Measurements from ENCODE around the gene SCAMP4. TPM values are rescaled to one million over a fixed set of nuclear protein-coding genes. Genes with fewer than 3 reads are reported as not detected.

The SCAMP4 gene
- polyA plus RNA-seq, 1 of the 3 experiments (the other 2 are of a cell fraction): 30.0 TPM

- WGBS (ENCODE audit: low lambda C conversion rate): 72% methylated on average over 13 of the region's 16 CpGs
- peaks cover 12% of the 10 kb centered on the region for H3F3A ChIP-seq (replicated peaks; ENCODE audit: insufficient read depth)
- H3K79me2 ChIP-seq (ENCODE audit: insufficient read depth): peaks cover 100% of the 10 kb centered on the region
- peaks cover 95% of the 10 kb centered on the region for H4K20me1 ChIP-seq (ENCODE audit: insufficient read depth)
- ChIA-PET CTCF (interaction anchor here (0.6 to 2.8 kb wide), 7 partner anchors 9 to 211 kb away, joined by 3 to 15 read pairs (median 3); partner anchors contain the start of gene REXO1), POLR2A (no interaction called here)
- peak overlapping the region; percentile 53; the same call in 1 of the 2 replicates for H3K9ac ChIP-seq
- TF ChIP-seq FOXM1 (IDR thresholded peaks at IDR 0.05; ENCODE audit: low read depth) (no peak), SMC3 (IDR thresholded peaks at IDR 0.05; ENCODE audit: low read depth, low read length) (no peak), RCOR1 (IDR thresholded peaks at IDR 0.05; ENCODE audit: low read length) (no peak), EZH2phosphoT487 (IDR thresholded peaks at IDR 0.05; ENCODE audit: borderline replicate concordance, low read depth) (no peak), ZBTB33 (IDR thresholded peaks at IDR 0.05; ENCODE audit: borderline replicate concordance, low read depth) (no peak), RXRA (IDR thresholded peaks at IDR 0.05; ENCODE audit: borderline replicate concordance, low read depth) (no peak), YY1 (IDR thresholded peaks at IDR 0.05; ENCODE audit: low read depth) (no peak), CTCF (IDR thresholded peaks at IDR 0.05) (no peak), FOXJ3 (CRISPR knock-in tag; IDR thresholded peaks at IDR 0.05) (no peak), RFX5 (IDR thresholded peaks at IDR 0.05; ENCODE audit: low read length) (no peak), TAF1 (IDR thresholded peaks at IDR 0.05; ENCODE audit: borderline replicate concordance, low read depth, low read length) (no peak), TEAD4 (IDR thresholded peaks at IDR 0.05; ENCODE audit: borderline replicate concordance, insufficient read depth) (no peak)
- peaks cover 0 to 3% of the 10 kb centered on the region in 2 experiments for H3K36me3 ChIP-seq (replicated peaks in 1 of 2; ENCODE audit: control insufficient read depth in 1 of 2, insufficient read depth in 2 of 2, low read length in 1 of 2)
- H3K4me3 ChIP-seq (ENCODE audit: low read depth in 2 of 2, low read length in 1 of 2): 0 out of 4 replicates have a peak overlapping the region, but pooled peaks of 1 of the 2 experiments have one; percentile 36
- no peaks in the 10 kb centered on the region for H3K9me2 ChIP-seq
- no peak overlapping the region for H2AFZ ChIP-seq (ENCODE audit: low read depth)
- H3K4me2 ChIP-seq: peak overlapping the region; percentile 98
- DNase-seq: no peak
- H3K9me3 ChIP-seq: no peaks in the 10 kb centered on the region
- no peaks in the 10 kb centered on the region for H3K27me3 ChIP-seq (ENCODE audit: insufficient read depth)
- peak overlapping the region in 1 of 2 experiments; percentile 58; a peak in 2 of 4 replicates for H3K27ac ChIP-seq (ENCODE audit: low read depth in 2 of 2, low read length in 1 of 2)
- peaks cover 37 to 65% of the 10 kb centered on the region in 2 experiments; a peak in 3 of 4 replicates for H3K4me1 ChIP-seq (ENCODE audit: control insufficient read depth in 1 of 2, insufficient read depth in 2 of 2, low read depth in 1 of 2, low read length in 1 of 2)
These were observed 47.4 kb upstream of the SCAMP4 start for GRCh38 chr19:1857648-1858326.
